ENCODE data around the gene OSBPL10.

OSBPL10 gene

DNA sequence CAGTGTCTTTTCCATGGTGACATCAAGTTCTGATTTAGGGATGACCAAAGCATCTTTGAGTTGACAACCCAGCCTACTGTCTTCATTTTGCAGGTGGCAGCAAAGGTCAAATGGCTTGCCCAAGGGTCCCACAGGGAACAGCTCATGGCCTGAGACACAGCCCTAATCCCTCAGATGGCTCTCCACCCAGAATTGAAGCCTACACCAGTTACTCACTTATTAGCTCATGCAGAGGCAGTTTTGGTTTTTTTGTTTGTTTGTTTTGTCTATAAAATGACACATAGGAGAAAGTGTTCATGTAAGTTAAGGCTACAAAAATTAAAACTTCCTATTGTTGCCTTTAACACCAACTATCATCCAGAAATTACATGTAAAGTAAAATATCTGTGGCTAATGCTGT lies 167.9 kb downstream of the OSBPL10 start:
- no peak overlapping the region for H3K4me3 ChIP-seq (ENCODE audit: low read length in 2 of 2)
- H3K36me3 ChIP-seq (ENCODE audit: control insufficient read depth in 2 of 2, insufficient read depth in 2 of 2, low read length in 2 of 2) = no peaks in the 10 kb centered on the region
- H3K9me3 ChIP-seq (ENCODE audit: control insufficient read depth in 2 of 2, low read length in 2 of 2) = peaks cover 0 to 4% of the 10 kb centered on the region in 2 donors
- no peaks in the 10 kb centered on the region for H3K4me1 ChIP-seq (ENCODE audit: control insufficient read depth, insufficient read depth, low read length)
- no peaks in the 10 kb centered on the region for H3K27me3 ChIP-seq (ENCODE audit: control insufficient read depth in 1 of 2, insufficient read depth in 2 of 2, low read length in 2 of 2)
- no peak overlapping the region for H3K27ac ChIP-seq (ENCODE audit: low read length)
- H3K9ac ChIP-seq (ENCODE audit: low read length in 2 of 2) = no peak overlapping the region

DNA sequence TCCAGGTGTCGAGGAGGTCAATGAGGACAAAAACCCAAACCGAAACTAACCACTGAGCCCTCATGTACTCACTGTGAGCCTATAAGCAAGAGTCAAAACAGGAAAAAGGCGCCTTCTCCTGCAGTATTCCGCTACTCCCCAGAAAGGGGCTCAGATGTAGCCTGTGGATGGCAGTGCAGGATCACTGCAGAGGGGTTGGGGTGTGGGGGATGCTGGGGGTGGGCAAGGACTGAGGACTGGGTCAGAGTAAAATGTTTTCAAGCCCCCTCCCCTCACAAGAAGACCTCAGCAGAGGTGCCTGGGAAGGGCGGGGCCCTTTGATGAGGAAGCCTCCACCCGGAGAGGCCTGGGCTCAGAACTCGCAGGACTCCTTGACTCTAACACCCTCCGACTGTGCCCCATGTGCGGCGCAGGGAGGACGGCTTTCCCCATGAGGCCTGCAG lies 170.1 kb downstream of the OSBPL10 start:
- no peak overlapping the region for H3K27ac ChIP-seq (ENCODE audit: low read length)

DNA sequence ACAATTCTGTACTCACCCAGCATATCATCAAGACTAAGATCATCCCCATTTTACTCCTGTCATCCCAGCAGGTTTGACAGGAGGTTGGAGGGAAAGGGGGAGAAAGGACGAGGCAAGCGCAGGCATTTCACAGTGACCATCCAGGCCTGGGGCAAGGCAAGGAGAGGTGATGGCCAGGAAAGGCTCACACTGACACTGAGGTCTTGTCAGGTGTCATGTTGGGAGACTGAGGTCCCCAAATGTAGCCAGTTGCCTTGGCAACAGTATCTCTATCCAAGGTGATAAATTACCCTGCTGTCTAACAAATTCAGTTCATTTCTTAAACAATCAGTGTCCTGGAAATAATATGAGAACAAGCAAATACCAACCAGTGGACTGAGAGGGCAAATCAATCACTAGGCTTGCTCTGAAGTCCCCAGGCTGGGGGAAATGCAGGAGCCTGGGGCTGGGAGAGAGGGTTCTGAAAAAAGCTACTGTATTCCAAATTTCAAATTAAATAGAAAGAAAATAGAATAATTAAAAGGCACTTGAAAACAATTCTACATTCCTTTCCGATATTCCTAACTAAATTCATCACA lies 172.8 kb downstream of the OSBPL10 start:
- Histone ChIP-seq H3K9me3 (ENCODE audit: control insufficient read depth in 2 of 2, low read length in 2 of 2) (peaks cover 0 to 4% of the 10 kb centered on the region in 2 donors), H3K4me3 (ENCODE audit: low read length in 2 of 2) (no peak overlapping the region), H3K36me3 (ENCODE audit: control insufficient read depth in 2 of 2, insufficient read depth in 2 of 2, low read length in 2 of 2) (no peaks in the 10 kb centered on the region), H3K4me1 (ENCODE audit: control insufficient read depth, insufficient read depth, low read length) (no peaks in the 10 kb centered on the region), H3K27me3 (ENCODE audit: control insufficient read depth in 1 of 2, insufficient read depth in 2 of 2, low read length in 2 of 2) (no peaks in the 10 kb centered on the region), H3K9ac (ENCODE audit: low read length in 2 of 2) (no peak overlapping the region), H3K27ac (ENCODE audit: low read length) (no peak overlapping the region)

More for the DNA sequence above, 170.1 kb downstream of the OSBPL10 start:
- Histone ChIP-seq H3K27me3 (ENCODE audit: control insufficient read depth in 1 of 2, insufficient read depth in 2 of 2, low read length in 2 of 2) (no peaks in the 10 kb centered on the region), H3K4me1 (ENCODE audit: control insufficient read depth, insufficient read depth, low read length) (no peaks in the 10 kb centered on the region), H3K9ac (ENCODE audit: low read length in 2 of 2) (no peak overlapping the region), H3K4me3 (ENCODE audit: low read length in 2 of 2) (no peak overlapping the region), H3K9me3 (ENCODE audit: control insufficient read depth in 2 of 2, low read length in 2 of 2) (peaks cover 0 to 4% of the 10 kb centered on the region in 2 donors), H3K36me3 (ENCODE audit: control insufficient read depth in 2 of 2, insufficient read depth in 2 of 2, low read length in 2 of 2) (no peaks in the 10 kb centered on the region)

DNA sequence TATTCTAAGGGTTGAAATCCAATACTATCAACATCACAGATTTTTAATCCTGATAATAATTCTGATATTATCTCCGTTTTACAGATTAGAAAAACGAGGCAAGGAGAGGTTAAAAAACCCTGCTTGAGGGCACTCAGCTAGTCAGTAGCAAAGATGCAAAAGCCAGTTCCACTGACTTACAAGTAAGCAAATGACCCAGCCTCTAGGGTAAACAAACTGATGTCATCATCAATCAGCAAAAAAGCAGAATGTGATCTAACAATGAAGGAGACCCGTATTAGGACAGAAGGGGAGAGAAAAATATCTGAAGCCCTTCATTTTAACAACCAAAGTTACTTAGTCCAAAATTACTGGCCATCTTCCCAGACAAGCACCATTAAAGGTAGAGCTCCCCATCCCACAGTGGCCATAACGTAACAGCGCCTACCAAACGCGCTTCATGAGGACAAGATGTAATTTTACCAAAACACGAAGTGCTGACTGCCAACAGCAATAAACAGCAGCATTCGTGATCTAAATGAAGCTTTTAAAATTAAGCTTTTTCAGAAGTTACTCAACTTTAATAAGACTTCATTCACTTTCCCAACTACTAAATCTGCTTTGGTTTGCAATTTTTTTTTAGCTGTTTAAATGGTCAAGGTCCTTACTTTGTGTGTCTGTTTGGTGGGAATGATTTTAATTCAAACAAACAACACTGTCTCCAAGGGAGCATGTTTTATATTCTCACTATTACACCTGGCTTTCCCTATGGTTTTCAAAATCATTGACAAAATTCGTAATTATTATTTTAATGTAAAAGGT lies 176.6 kb downstream of the OSBPL10 start:
- Histone ChIP-seq H3K36me3 (ENCODE audit: control insufficient read depth in 2 of 2, insufficient read depth in 2 of 2, low read length in 2 of 2) (no peaks in the 10 kb centered on the region), H3K4me3 (ENCODE audit: low read length in 2 of 2) (no peak overlapping the region), H3K9ac (ENCODE audit: low read length in 2 of 2) (no peak overlapping the region), H3K4me1 (ENCODE audit: control insufficient read depth, insufficient read depth, low read length) (no peaks in the 10 kb centered on the region), H3K9me3 (ENCODE audit: control insufficient read depth in 2 of 2, low read length in 2 of 2) (no peaks in the 10 kb centered on the region), H3K27ac (ENCODE audit: low read length) (no peak overlapping the region), H3K27me3 (ENCODE audit: control insufficient read depth in 1 of 2, insufficient read depth in 2 of 2, low read length in 2 of 2) (peaks cover 0 to 2% of the 10 kb centered on the region in 2 donors)

DNA sequence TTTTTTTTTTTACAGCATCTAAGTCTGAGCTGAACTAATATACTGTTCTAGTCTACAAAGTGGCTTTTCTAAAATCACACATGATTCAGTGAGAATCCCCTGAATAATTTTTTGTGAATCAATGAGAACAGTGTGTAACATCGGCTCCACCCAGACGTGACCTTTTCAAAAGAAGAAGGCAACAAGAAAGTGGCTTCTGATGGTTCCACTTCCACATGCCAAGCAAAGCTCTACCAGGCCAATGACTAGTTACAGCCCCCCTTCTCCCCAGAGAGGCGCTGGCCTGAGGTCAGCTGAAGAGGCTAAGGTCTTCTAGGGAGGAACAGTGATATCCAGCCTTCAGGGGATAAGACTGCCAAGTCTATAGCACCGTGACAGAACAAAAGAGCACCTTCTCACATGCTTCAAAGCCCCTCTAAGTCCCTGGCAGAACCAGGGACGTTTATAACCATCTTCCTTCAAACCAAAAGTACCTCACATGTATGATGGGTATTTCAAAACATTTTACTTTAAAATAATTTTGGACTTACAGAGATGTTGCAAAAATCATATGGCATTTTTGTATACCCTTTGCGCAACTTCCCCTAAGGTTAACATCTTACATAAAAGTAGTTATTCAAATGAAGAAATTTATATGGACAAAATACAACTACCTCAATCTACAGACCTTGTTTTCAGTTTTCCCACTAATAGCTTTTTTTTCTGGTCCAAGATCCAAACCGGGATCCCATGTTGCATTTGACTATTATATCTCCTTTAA lies 177.9 kb downstream of the OSBPL10 start:
- Histone ChIP-seq H3K36me3 (ENCODE audit: control insufficient read depth in 2 of 2, insufficient read depth in 2 of 2, low read length in 2 of 2) (no peaks in the 10 kb centered on the region), H3K4me1 (ENCODE audit: control insufficient read depth, insufficient read depth, low read length) (no peaks in the 10 kb centered on the region), H3K27me3 (ENCODE audit: control insufficient read depth in 1 of 2, insufficient read depth in 2 of 2, low read length in 2 of 2) (peaks cover 0 to 2% of the 10 kb centered on the region in 2 donors), H3K4me3 (ENCODE audit: low read length in 2 of 2) (no peak overlapping the region), H3K9ac (ENCODE audit: low read length in 2 of 2) (no peak overlapping the region), H3K9me3 (ENCODE audit: control insufficient read depth in 2 of 2, low read length in 2 of 2) (no peaks in the 10 kb centered on the region), H3K27ac (ENCODE audit: low read length) (no peak overlapping the region)

DNA sequence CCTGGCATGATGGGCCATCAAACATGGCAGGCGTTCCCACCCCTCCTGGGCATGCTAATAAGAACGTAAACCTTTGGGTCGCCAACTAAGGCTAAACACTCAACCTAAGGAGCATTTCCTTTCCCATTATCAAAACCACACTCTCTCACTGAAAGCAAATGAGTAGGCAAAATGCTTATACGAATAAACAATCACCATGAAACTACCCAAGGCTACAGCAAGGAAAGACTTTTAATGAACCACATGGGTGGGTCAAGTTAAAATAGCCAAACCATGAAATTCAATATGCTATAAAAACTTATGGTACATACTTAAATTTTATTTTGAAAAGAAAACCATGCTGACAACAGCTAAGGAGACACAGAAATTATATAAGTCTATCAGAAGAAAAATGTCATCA lies 180.6 kb downstream of the OSBPL10 start:
- Histone ChIP-seq H3K4me1 (ENCODE audit: control insufficient read depth, insufficient read depth, low read length) (no peaks in the 10 kb centered on the region), H3K27ac (ENCODE audit: low read length) (no peak overlapping the region), H3K9me3 (ENCODE audit: control insufficient read depth in 2 of 2, low read length in 2 of 2) (no peaks in the 10 kb centered on the region), H3K36me3 (ENCODE audit: control insufficient read depth in 2 of 2, insufficient read depth in 2 of 2, low read length in 2 of 2) (no peaks in the 10 kb centered on the region), H3K9ac (ENCODE audit: low read length in 2 of 2) (no peak overlapping the region), H3K4me3 (ENCODE audit: low read length in 2 of 2) (no peak overlapping the region), H3K27me3 (ENCODE audit: control insufficient read depth in 1 of 2, insufficient read depth in 2 of 2, low read length in 2 of 2) (peaks cover 0 to 2% of the 10 kb centered on the region in 2 donors)

DNA sequence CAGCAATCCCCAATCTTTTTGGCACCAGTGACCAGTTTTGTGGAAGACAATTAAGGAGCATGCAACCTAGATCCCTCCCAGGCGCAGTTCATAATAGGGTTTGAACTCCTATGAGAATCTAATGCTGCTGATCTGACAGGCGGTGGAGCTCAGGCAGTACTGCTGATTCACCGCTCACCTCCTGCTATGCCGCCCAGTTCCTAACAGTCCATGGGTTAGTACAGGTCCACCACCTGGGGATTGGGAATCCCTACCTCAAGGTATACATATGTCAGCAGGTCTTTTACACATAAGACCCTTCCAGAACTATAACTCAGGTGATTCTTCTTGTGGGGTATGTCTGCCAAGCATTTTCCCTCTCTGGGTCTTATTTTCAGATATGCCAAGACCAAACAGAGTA lies 182.2 kb downstream of the OSBPL10 start:
- H3K27me3 ChIP-seq (ENCODE audit: control insufficient read depth in 1 of 2, insufficient read depth in 2 of 2, low read length in 2 of 2) = peaks cover 0 to 2% of the 10 kb centered on the region in 2 donors
- H3K36me3 ChIP-seq (ENCODE audit: control insufficient read depth in 2 of 2, insufficient read depth in 2 of 2, low read length in 2 of 2) = no peaks in the 10 kb centered on the region
- H3K27ac ChIP-seq (ENCODE audit: low read length) = no peak overlapping the region
- H3K4me1 ChIP-seq (ENCODE audit: control insufficient read depth, insufficient read depth, low read length) = no peaks in the 10 kb centered on the region
- no peak overlapping the region for H3K4me3 ChIP-seq (ENCODE audit: low read length in 2 of 2)
- H3K9me3 ChIP-seq (ENCODE audit: control insufficient read depth in 2 of 2, low read length in 2 of 2) = no peaks in the 10 kb centered on the region
- no peak overlapping the region for H3K9ac ChIP-seq (ENCODE audit: low read length in 2 of 2)

DNA sequence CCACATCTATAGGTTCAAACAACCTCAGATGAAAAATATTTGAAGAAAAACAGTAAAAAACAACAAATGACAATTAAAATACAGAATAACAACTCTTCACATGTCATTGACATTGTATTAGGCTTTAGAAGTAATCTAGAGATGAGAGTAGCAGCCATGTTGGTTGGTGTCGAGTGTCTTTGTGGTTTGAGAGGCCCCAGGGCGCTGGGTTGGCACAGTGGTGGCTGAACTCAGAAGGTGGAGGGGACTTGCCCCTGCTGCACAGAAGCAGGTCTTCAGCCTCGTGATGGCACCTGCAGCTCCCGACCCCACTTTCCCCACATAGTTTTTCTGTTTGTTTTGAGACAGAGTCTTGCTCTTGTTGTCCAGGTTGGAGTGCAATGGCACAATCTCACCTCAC lies 187.2 kb downstream of the OSBPL10 start:
- H3K27ac ChIP-seq (ENCODE audit: low read length) = no peak overlapping the region
- H3K9ac ChIP-seq (ENCODE audit: low read length in 2 of 2) = no peak overlapping the region
- H3K9me3 ChIP-seq (ENCODE audit: control insufficient read depth in 2 of 2, low read length in 2 of 2) = no peaks in the 10 kb centered on the region
- peaks cover 5% of the 10 kb centered on the region for H3K4me1 ChIP-seq (ENCODE audit: control insufficient read depth, insufficient read depth, low read length)
- no peaks in the 10 kb centered on the region for H3K36me3 ChIP-seq (ENCODE audit: control insufficient read depth in 2 of 2, insufficient read depth in 2 of 2, low read length in 2 of 2)
- H3K27me3 ChIP-seq (ENCODE audit: control insufficient read depth in 1 of 2, insufficient read depth in 2 of 2, low read length in 2 of 2) = no peaks in the 10 kb centered on the region
- no peak overlapping the region for H3K4me3 ChIP-seq (ENCODE audit: low read length in 2 of 2)

DNA sequence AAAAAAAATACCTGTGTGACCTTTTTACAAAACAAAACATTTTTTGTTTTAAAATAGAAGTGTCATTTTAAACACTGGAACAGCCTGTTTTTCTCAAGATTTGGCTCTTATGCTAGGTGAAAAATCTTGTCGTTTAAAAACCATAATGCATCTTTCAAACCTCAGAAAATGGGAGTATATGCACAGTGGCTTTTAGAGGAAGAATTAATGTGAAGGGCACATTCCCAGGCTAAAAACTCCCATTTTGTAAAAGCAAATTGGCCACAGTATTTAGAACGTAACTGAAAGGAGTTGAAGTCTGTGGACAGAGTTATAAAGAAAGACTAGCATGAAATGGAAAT lies 190.0 kb downstream of the OSBPL10 start:
- H3K9me3 ChIP-seq (ENCODE audit: control insufficient read depth in 2 of 2, low read length in 2 of 2) = no peaks in the 10 kb centered on the region
- H3K9ac ChIP-seq (ENCODE audit: low read length in 2 of 2) = no peak overlapping the region
- H3K36me3 ChIP-seq (ENCODE audit: control insufficient read depth in 2 of 2, insufficient read depth in 2 of 2, low read length in 2 of 2) = no peaks in the 10 kb centered on the region
- H3K27ac ChIP-seq (ENCODE audit: low read length) = no peak overlapping the region
- peaks cover 5% of the 10 kb centered on the region for H3K4me1 ChIP-seq (ENCODE audit: control insufficient read depth, insufficient read depth, low read length)
- no peak overlapping the region for H3K4me3 ChIP-seq (ENCODE audit: low read length in 2 of 2)
- H3K27me3 ChIP-seq (ENCODE audit: control insufficient read depth in 1 of 2, insufficient read depth in 2 of 2, low read length in 2 of 2) = no peaks in the 10 kb centered on the region

DNA sequence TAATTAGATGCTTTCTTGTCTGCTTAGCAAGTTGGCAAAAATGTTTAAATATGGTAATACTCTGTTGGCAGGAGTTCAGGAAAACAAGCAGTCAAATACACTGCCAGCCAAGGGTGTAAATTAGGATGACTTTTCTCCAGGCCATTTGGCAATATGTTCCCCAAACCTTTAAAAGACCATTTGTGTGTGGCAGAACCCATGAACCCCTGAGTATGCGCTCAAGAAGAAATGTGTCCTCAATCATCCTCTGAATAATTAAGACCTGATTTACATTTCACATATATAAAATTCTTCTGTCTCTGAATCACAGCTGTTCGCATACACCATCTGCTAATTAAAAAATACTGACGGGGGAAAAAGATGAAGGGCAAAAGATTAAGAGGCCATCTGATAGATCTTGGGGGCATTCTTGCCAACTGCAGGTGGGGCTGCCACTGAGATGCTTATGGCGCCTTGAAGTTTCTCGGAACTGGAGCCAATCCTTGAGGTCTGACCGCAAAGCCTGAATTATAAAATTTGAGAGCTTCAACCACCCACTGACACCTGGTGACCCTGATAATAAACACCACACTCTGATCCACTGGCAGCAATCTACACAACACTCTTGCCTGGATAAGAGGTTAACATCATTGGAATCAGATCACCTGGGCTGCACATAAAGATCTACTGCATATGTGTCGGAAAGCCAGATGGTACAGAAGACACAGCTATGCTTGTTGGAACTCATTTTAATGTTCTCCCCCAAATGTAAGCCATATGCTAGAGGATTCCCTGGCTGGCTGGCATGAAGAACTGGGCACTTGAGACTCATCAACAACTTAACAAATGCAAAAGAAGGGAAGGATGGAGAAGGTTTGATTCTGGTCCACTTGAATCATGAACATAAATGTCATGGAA lies 190.6 kb downstream of the OSBPL10 start:
- Histone ChIP-seq H3K9me3 (ENCODE audit: control insufficient read depth in 2 of 2, low read length in 2 of 2) (no peaks in the 10 kb centered on the region), H3K36me3 (ENCODE audit: control insufficient read depth in 2 of 2, insufficient read depth in 2 of 2, low read length in 2 of 2) (no peaks in the 10 kb centered on the region), H3K4me3 (ENCODE audit: low read length in 2 of 2) (no peak overlapping the region), H3K27me3 (ENCODE audit: control insufficient read depth in 1 of 2, insufficient read depth in 2 of 2, low read length in 2 of 2) (no peaks in the 10 kb centered on the region), H3K9ac (ENCODE audit: low read length in 2 of 2) (no peak overlapping the region), H3K27ac (ENCODE audit: low read length) (no peak overlapping the region), H3K4me1 (ENCODE audit: control insufficient read depth, insufficient read depth, low read length) (peaks cover 5% of the 10 kb centered on the region)
